GM19455 (cell line): ENCODE results near the gene CRYBG1.
A peak's percentile ranks its signal among the peaks of the same experiment; 100 is the strongest.

Experiments
- ATAC-seq: cut with Tn5 transposase; IDR thresholded peaks from one replicate; pipeline ENCODE4 v1.9.1; 2021; ENCODE audit not compliant: unreplicated experiment

The CRYBG1 gene

GRCh38 chr6:106522562-106523250, 162.2 kb downstream of the CRYBG1 start:
- ATAC-seq, result no peak

DNA sequence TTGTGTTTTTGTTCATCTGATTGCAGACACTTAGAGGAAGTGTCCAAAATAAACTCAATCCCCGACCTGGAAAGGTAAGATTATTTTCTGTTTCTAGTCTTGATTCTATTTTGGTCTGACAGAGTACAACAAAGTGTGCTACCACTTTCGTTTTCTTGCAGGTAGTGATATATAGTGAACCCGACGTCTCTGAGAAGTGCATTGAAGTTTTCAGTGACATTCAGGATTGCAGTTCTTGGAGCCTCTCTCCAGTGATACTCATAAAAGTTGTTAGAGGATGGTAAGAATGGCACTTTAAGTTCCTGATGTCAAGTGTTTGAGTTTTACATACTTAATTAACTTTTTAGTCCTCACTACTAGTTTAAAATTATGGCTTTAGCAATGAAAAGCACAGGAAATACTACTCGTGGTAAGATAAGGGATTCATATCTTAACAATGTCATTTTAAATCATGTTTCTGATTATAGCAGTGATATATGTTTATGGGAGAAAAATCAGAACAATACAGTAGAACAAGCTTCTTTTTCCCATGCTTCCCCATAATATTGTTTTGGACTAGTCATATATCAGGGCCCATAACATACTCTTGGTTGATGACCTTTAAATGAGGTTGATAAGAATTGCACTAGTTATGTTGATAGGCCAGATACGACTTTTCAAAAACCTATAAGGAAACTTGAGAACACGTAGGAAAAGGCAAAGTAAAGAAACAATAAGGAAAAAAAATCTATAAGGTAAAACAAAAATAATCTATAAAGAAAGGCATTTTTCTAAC, 164.8 kb downstream of the CRYBG1 start:
- peak; percentile 45 for ATAC-seq

- ATAC-seq, result no peak
Measured at GRCh38 chr6:106525882-106526275, 165.4 kb downstream of the CRYBG1 start.

- ATAC-seq, result no peak
Measured at GRCh38 chr6:106527117-106527516, 166.6 kb downstream of the CRYBG1 start.

GRCh38 chr6:106527979-106528378, 167.5 kb downstream of the CRYBG1 start:
- ATAC-seq, result no peak

DNA sequence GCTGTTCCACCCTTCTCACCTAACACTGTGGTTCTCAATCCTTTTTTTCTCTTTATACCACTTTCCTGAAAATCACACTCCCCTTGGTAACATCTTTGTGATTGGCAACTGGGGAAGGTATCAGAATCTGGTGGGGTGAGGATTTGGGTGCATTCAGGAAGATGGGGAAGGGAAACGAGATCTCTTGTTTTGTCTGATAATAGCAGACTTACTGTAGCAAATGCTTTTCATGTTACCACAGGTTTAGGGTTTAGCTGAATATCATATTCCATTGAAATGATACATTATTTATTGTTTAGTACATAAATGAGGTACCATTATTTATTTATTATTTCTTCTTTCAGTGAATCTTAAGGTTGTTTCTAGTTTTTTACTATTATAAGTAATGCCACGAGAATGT, 168.0 kb downstream of the CRYBG1 start:
- no peak for ATAC-seq

GRCh38 chr6:106529438-106529837, 168.9 kb downstream of the CRYBG1 start:
- ATAC-seq, result no peak

GRCh38 chr6:106530026-106530425, 169.5 kb downstream of the CRYBG1 start:
- no peak for ATAC-seq

DNA sequence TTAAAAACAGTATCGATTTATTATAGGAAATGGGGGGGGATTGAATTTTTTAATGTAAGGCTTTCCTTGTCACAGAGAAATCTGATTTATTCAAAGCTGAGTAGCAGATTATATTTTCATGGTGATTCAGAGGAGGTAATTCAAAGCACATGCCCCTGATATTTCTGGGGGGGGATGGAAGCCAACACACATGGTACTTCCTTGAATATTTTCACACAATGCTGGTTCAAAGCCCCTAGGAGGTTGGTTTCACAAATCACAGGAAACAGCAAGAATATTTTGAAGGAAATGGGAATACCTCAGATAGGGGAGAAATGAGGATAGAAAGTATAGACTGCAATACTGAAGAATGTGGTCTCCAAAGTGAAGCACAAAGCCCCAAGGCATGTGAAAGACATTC, 170.0 kb downstream of the CRYBG1 start:
- no peak for ATAC-seq

GRCh38 chr6:106533054-106533453, 172.5 kb downstream of the CRYBG1 start:
- no peak for ATAC-seq

GRCh38 chr6:106534004-106534403, 173.5 kb downstream of the CRYBG1 start:
- no peak for ATAC-seq

DNA sequence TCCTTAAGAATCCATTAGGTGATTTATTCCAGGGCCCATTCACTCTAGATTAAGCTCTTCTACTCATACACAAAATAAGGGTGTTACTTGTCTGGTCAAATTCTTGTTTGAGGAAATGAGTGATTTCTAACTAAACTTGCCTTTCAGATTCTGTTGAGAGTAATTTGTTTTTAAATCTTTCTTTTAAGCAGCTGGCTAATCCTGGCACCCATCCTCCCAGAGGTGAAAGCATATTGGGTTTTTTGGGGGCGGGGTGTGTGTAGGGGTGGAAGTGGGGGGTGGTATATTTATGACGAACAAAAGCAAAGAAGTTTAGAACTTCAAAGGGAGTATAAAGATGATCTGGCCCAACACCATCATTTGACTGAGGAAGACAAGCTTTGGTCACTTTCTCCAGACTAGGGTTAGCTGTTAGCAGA, 174.1 kb downstream of the CRYBG1 start:
- ATAC-seq, result no peak

- no peak for ATAC-seq
Measured at GRCh38 chr6:106535012-106535411, 174.5 kb downstream of the CRYBG1 start.

DNA sequence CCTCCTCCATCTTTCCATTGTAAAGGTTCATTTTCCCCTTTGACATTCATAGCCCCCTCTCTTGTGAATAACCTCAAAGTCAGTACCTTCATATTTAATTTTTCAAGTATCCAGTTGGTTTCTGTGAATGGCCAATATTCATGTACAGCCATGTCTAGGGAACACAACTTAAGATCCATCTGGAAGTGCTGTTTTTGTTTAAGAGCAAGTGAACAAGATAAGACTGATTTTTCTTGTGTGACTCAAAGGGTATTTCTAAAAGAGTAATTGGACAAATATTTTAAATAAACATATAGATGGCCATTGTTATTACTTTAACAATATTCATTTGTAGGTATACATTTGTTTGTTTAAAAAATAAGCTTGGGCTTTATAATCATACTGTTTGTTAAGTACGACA, 175.8 kb downstream of the CRYBG1 start:
- ATAC-seq, result no peak

DNA sequence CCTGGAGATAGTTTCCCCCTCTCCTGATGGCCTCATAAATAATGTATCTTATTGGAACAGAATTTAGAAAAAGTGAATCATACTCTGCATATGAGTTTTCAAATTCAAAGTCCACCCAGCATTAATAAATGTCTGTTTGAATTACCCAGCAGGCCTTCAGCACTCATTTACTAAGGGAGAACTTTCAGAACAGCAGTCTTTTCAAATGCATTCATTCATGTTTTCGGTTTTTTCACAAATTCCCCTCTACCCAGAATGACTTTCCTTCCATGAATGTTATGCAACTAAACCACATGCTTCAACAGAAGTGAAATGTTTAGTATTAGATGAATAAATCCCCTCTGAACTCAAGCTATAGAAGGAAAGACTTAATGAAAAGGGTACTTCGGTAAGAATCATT, 176.3 kb downstream of the CRYBG1 start:
- no peak for ATAC-seq

DNA sequence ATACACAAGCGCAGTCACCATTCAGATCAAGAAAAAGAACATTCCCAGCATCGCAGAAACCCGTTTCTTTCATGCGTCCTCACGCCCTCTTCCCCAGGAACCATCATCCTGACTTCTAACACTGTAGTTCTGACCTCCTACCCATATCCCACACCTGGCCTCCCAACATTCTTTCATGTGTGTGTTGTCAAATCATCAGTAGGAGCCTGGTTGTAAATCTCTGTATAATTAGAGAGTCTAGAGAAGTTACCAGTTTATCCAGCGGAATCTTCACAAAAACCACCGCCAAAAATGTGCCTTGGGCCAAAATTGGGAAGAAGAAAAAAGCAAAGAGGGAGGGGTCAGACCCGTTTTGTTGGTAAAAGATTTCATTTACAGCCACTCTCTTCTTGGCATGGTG, 177.1 kb downstream of the CRYBG1 start:
- ATAC-seq, result no peak

DNA sequence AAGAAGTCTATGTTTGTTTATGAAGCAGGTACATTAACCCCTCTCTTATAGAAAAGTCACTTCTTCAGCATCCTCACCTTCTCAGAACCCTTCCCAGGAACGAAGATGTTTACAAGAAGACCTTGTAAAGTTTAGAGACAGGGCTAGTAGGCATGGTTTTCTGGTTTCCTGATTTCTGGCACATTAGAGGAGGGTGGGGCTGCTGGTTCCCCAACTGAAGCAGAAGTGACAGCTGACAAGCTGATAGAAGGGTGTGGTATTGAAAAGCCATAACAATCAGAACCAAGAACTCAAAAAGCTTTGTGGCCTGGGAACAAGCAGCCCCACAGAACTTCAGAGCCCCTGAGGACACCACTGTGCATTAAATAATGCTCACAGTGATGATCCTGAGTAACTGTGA, 177.6 kb downstream of the CRYBG1 start:
- ATAC-seq, result no peak

DNA sequence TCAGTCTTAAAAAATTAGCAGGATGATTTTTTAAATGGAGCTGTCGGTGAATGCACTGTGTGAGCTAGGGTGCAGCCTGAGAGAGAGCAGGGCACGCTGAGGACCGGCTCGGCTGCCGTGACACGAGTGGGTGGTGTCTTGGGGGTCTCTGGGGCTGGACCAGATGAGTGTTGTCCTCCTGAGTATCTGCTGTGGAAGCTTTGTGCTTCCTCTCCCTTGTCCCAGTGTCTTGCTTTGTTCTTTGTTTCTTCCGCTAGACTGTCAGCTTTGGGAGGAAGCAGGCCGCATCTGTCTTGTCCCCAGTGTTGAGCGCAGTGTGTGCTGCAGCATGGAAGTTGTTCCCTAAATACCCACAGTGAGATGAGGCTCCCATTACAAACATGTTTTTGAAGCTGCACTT, 179.4 kb downstream of the CRYBG1 start:
- no peak for ATAC-seq

DNA sequence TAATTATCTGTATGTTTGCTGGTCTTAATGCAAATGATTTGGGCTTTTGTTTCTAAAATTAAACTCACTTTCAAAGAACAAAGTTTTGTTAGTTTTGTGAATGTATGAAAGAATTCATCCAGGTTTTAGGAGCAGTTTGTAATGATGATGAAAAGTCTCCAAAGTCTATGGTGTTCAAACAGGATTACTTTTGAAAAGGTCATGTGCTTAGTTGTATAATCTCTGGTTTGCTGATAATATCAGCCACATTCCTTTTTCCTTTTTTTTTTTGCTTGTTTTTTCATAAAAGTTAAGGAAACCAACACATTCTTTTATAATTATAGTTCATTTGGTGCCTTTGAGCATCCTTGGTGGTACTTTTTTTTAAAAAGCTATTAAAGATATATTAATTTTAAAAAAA, 179.9 kb downstream of the CRYBG1 start:
- ATAC-seq, result no peak

- no peak for ATAC-seq
Measured at GRCh38 chr6:106540907-106541306, 180.4 kb downstream of the CRYBG1 start.

- ATAC-seq, result no peak
Measured at GRCh38 chr6:106546261-106546690, 185.8 kb downstream of the CRYBG1 start.

DNA sequence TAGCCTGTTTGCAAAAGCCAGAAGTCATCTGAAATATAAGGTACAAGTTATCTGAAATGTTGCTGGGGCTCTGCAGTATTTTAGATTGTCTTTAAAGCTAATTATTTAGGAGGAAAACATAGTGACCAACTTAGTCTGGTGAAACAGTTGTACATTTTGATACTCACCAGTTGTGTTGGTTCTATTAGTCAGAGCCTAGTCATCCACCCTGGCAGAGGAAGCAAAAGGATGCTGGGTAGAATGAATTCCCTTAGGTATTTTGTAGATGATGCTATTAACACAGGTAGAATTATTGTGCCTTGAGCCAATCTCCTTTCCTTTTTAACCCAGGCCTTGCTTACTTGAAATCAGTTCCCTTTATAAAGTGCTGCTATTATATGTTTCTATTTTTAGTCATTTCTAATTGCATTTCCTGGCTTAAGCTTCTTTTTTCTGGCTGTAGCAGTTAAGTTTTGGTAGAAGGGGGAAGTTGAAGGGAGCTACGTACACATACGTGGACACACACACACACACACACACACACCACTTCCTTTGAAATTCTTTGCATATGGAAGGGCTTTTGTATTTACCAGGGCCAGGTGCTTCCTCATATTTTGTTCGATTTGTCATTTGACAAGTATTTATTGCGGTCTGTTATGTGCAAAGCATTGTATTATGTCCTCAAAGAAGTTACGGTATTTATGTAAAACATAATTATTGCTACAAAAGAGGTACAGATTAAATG, 186.3 kb downstream of the CRYBG1 start:
- no peak for ATAC-seq
